Endothelial cell of umbilical vein (primary cell): ENCODE data around the gene HCN2. TPM values are rescaled to one million over a fixed set of nuclear protein-coding genes. Genes with fewer than 3 reads are reported as not detected.

Source experiments
- BruUV-seq: library from RNA; stranded (reverse); fragments of 400-500 nt; replicated peaks from 2 replicates; lab custom pipeline; 2021; lab: Mats Ljungman, UMichigan
- CTCF ChIA-PET: fragments of 300-600, 350-600 bp; sonication (Branson Sonifier 250); formaldehyde crosslinking; loops from one replicate; lab custom pipeline; 2021; ENCODE audit warnings: antibody characterized with exemption, inconsistent platforms; lab: Charles Lee
- POLR2A ChIA-PET: fragments of 300-600, 350-600 bp; sonication (Branson Sonifier 250); formaldehyde crosslinking; loops from one replicate; lab custom pipeline; 2021; ENCODE audit warnings: antibody characterized with exemption, inconsistent platforms; lab: Charles Lee
- DNase-seq: peaks from one replicate; pipeline ENCODE4 v3.0.0-alpha.2; 2011; ENCODE audit warnings: low read depth, low spot score
- FAIRE-seq: peaks from 2 replicates; lab custom pipeline; 2011; peaks lifted over from hg19 to GRCh38; lab: Jason Lieb, UNC
- H2AFZ ChIP-seq: 2 replicates; pipeline ENCODE4 v1.6.0; 2012; ENCODE audit warnings: low read depth, low read length, control low read depth, inconsistent platforms
- H3K27ac ChIP-seq: 2 replicates; pipeline ENCODE4 v1.5.1; 2011; ENCODE audit warnings: low read depth, mild to moderate bottlenecking, control low read depth, low read length, moderate library complexity; ENCODE audit not compliant: insufficient read depth
- H3K27me3 ChIP-seq, 2 experiments: 2 replicates each; pipeline versions ENCODE4 v1.6.0 to v1.6.1; 2011; ENCODE audit warnings: low read length in 2 of 2, mixed read lengths in 1 of 2; ENCODE audit not compliant: control insufficient read depth in 2 of 2, insufficient read depth in 2 of 2
- H3K36me3 ChIP-seq, 2 experiments: 2 replicates in 1 of 2; 3 replicates in 1 of 2; pipeline ENCODE4 v1.5.1; 2011; ENCODE audit warnings: low read length in 2 of 2, mild to moderate bottlenecking in 1 of 2, moderate library complexity in 1 of 2; ENCODE audit not compliant: control insufficient read depth in 2 of 2, insufficient read depth in 2 of 2; ENCODE audit errors: extremely low read depth in 1 of 2
- H3K4me1 ChIP-seq: 3 replicates; pipeline ENCODE4 v1.5.1; 2011; ENCODE audit warnings: mild to moderate bottlenecking, low read length; ENCODE audit not compliant: control insufficient read depth, insufficient read depth; ENCODE audit errors: extremely low read depth
- H3K4me2 ChIP-seq: 2 replicates; pipeline ENCODE4 v1.6.1; 2011; ENCODE audit warnings: low read length, control low read depth, mixed read lengths; ENCODE audit not compliant: insufficient read depth
- H3K4me3 ChIP-seq, 3 experiments: fragments of 200-600 bp in 1 of 3; sonication (generic), shearing (Covaris generic) in 1 of 3; replicated peaks in 1 of 3; 2 replicates each; pipeline ENCODE4 v1.5.1; 2011 to 2016; ENCODE audit warnings: control low read depth in 3 of 3, low read length in 3 of 3, mild to moderate bottlenecking in 2 of 3, inconsistent platforms in 1 of 3, low read depth in 1 of 3, moderate library complexity in 1 of 3; ENCODE audit not compliant: insufficient read depth in 1 of 3
- H3K79me2 ChIP-seq: 2 replicates; pipeline ENCODE4 v1.6.0; 2012; ENCODE audit warnings: low read length, inconsistent platforms; ENCODE audit not compliant: control insufficient read depth, insufficient read depth
- H3K9ac ChIP-seq: replicated peaks from 2 replicates; pipeline ENCODE3; 2011; ENCODE audit warnings: low read length, control low read depth; ENCODE audit not compliant: insufficient read depth; ENCODE audit errors: extremely low read depth
- H3K9me1 ChIP-seq: replicated peaks from 3 replicates; pipeline ENCODE4 v1.6.0; 2011; ENCODE audit warnings: mild to moderate bottlenecking, low read length; ENCODE audit not compliant: control insufficient read depth, insufficient read depth; ENCODE audit errors: extremely low read depth
- H3K9me3 ChIP-seq: replicated peaks from 2 replicates; pipeline ENCODE4 v1.5.1; 2012; ENCODE audit warnings: low read length, inconsistent platforms; ENCODE audit not compliant: control insufficient read depth, insufficient read depth
- H4K20me1 ChIP-seq: replicated peaks from 2 replicates; pipeline ENCODE3; 2011; ENCODE audit warnings: mild to moderate bottlenecking, low read length; ENCODE audit not compliant: control insufficient read depth, insufficient read depth; ENCODE audit errors: extremely low read depth
- CTCF ChIP-seq, 2 donors: IDR thresholded peaks; 1 replicate in 1 of 2; 2 replicates in 1 of 2; pipeline ENCODE4 v1.5.1; 2011; ENCODE audit warnings: low read length in 2 of 2, mild to moderate bottlenecking in 2 of 2, moderate library complexity in 2 of 2, control low read depth in 1 of 2, inconsistent platforms in 1 of 2, low read depth in 1 of 2; ENCODE audit not compliant: insufficient read depth in 1 of 2; ENCODE audit errors: extremely low read depth in 1 of 2
- EZH2 ChIP-seq: IDR thresholded peaks from 2 replicates; pipeline ENCODE4 v1.6.1; 2012; ENCODE audit warnings: borderline replicate concordance, low read depth, mild to moderate bottlenecking, moderate library complexity, low read length, inconsistent platforms; ENCODE audit not compliant: severe bottlenecking
- FOS ChIP-seq: IDR thresholded peaks from 2 replicates; pipeline ENCODE4 v1.6.1; 2011; ENCODE audit warnings: mild to moderate bottlenecking, low read length, moderate library complexity, borderline replicate concordance; ENCODE audit not compliant: insufficient read depth
- GATA2 ChIP-seq: IDR thresholded peaks from 2 replicates; pipeline ENCODE4 v1.7.0; 2011; ENCODE audit warnings: low read depth, mild to moderate bottlenecking, moderate library complexity, mixed read lengths, low read length; ENCODE audit not compliant: insufficient read length, insufficient read depth
- JUN ChIP-seq: IDR thresholded peaks from 2 replicates; pipeline ENCODE4 v1.6.1; 2011; ENCODE audit warnings: borderline replicate concordance, low read depth; ENCODE audit not compliant: insufficient read length, insufficient read depth
- MYC ChIP-seq: IDR thresholded peaks from one replicate; pipeline ENCODE4 v1.6.1; 2011; ENCODE audit warnings: mild to moderate bottlenecking, low read depth, low read length
- POLR2A ChIP-seq: IDR thresholded peaks from 2 replicates; pipeline ENCODE4 v1.6.1; 2012; ENCODE audit warnings: low read depth, mild to moderate bottlenecking, control low read depth, low read length
- POLR2AphosphoS5 ChIP-seq: IDR thresholded peaks from 2 replicates; pipeline ENCODE4 v1.6.1; 2012; ENCODE audit warnings: low read depth, mild to moderate bottlenecking, control low read depth, low read length, moderate library complexity; ENCODE audit not compliant: insufficient read depth
- dilution Hi-C: fragments of 300-500 bp; cut with MboI; formaldehyde crosslinking; loops from one replicate; pipeline ENCODE4 v1.15.0; 2019; ENCODE audit warnings: low sequenced_read_pairs; ENCODE audit not compliant: extremely low pct_ligation_motif_present
- intact Hi-C: fragments of 100-400 bp; cut with micrococcal nuclease; formaldehyde crosslinking; loops from one replicate; pipeline ENCODE4 v1.10.0; 2022
- polyA plus RNA-seq, 4 experiments: library from polyadenylated mRNA; depleted of rRNA in 3 of 4; stranded (reverse) in 3 of 4; unstranded in 1 of 4; fragments of >200 nt; gene quantifications; 2 replicates each; pipeline versions ENCODE4 v1.2.1 to v1.2.3, GENCODE V29; 2011 to 2012; ENCODE audit warnings: missing spikeins in 1 of 4
- total RNA-seq: library from RNA; stranded (reverse); gene quantifications from 2 replicates; pipeline ENCODE4 v1.2.3, GENCODE V29; 2021
- TF ChIP-seq, protein P1 (sequence below): IDR thresholded peaks from 2 replicates; pipeline ENCODE4 v1.6.1; 2011; ENCODE audit not compliant: insufficient read depth, insufficient read length

HCN2 gene
- total and polyA plus RNA-seq, 2 donors (not counting 3 experiments of a cell fraction or from before 2014, with no cell fraction given) = 0.18 to 0.53 TPM

DNA sequence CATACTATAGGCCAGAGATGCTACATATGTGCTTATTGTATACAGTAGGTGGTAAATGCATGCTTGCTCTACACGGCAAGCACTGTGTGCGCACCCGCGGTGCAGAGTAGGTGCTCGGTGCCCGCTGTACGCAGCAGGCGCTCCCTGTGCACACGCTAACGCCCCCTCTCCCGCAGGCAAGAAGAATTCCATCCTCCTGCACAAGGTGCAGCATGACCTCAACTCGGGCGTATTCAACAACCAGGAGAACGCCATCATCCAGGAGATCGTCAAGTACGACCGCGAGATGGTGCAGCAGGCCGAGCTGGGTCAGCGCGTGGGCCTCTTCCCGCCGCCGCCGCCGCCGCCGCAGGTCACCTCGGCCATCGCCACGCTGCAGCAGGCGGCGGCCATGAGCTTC, 25.9 kb downstream of the HCN2 start:
- peaks cover 4% of the 10 kb centered on the region for H3K4me1 ChIP-seq
- CTCF ChIA-PET = interaction anchor here (0.8 to 1.6 kb wide), 3 partner anchors 10 to 17 kb away, joined by 3 to 6 read pairs (median 3); no protein-coding TSS in a partner anchor
- H3K9ac ChIP-seq = no peak overlapping the region
- TF ChIP-seq GATA2 (no peak), POLR2A (no peak), CTCF (IDR thresholded peaks at IDR 0.05; ENCODE audit: extremely low read depth in 1 of 2, insufficient read depth in 1 of 2, low read depth in 1 of 2, low read length in 2 of 2) (no peak), EZH2 (no peak), POLR2AphosphoS5 (no peak), FOS (no peak), JUN (no peak), MYC (no peak)
- TF ChIP-seq, protein P1, sequence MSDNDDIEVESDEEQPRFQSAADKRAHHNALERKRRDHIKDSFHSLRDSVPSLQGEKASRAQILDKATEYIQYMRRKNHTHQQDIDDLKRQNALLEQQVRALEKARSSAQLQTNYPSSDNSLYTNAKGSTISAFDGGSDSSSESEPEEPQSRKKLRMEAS = no peak
- H3K9me1 ChIP-seq = no peaks in the 10 kb centered on the region
- H3K79me2 ChIP-seq = no peaks in the 10 kb centered on the region
- POLR2A ChIA-PET = no interaction called here
- FAIRE-seq = peak; percentile 38
- H3K4me3 ChIP-seq = no peak overlapping the region
- peak; percentile 11 for DNase-seq
- no peak overlapping the region for H3K27ac ChIP-seq
- intact Hi-C loops = no loop called here
- dilution Hi-C loops = no loop called here
- no peaks in the 10 kb centered on the region for H3K27me3 ChIP-seq
- no peak overlapping the region for H3K4me2 ChIP-seq
- H4K20me1 ChIP-seq = no peaks in the 10 kb centered on the region
- no peaks in the 10 kb centered on the region for H3K9me3 ChIP-seq
- no peak overlapping the region for H2AFZ ChIP-seq
- no TSS peak for BruUV-seq
- peaks cover 3 to 10% of the 10 kb centered on the region in 2 experiments for H3K36me3 ChIP-seq
